Colonic mucosa (tissue), 4 donors: ENCODE data around the gene ASTN2. TPM values are rescaled to one million over a fixed set of nuclear protein-coding genes. Genes with fewer than 3 reads are reported as not detected.

Experiments used
- DNase-seq: peaks from one replicate; pipeline ENCODE4 v3.0.0-alpha.2; 2020
- H3K27ac ChIP-seq: fragments of 200-600 bp; one replicate; pipeline ENCODE4 v1.8.0; 2021
- H3K27me3 ChIP-seq: fragments of 200-600 bp; one replicate; pipeline ENCODE4 v1.8.0; 2021
- H3K36me3 ChIP-seq: fragments of 200-600 bp; one replicate; pipeline ENCODE4 v1.8.0; 2021
- H3K4me1 ChIP-seq: fragments of 200-600 bp; one replicate; pipeline ENCODE4 v1.8.0; 2021; ENCODE audit warnings: mild to moderate bottlenecking
- H3K4me3 ChIP-seq: fragments of 200-600 bp; one replicate; pipeline ENCODE4 v1.8.0; 2021
- H3K9ac ChIP-seq, 2 donors: one replicate each; pipeline ENCODE4 v1.7.0; 2013; ENCODE audit warnings: control low read depth in 2 of 2, low read depth in 2 of 2, low read length in 2 of 2
- H3K9me3 ChIP-seq: fragments of 200-600 bp; one replicate; pipeline ENCODE4 v1.8.0; 2021
- CTCF ChIP-seq: fragments of 200-600 bp; IDR thresholded peaks from one replicate; pipeline ENCODE4 v1.8.0; 2022; ENCODE audit warnings: antibody characterized with exemption, mild to moderate bottlenecking
- intact Hi-C: fragments of 100-400 bp; cut with DNase I; formaldehyde crosslinking; loops from one replicate; pipeline ENCODE4 v1.14.1; 2022
- total RNA-seq, 2 donors: library from RNA; stranded (reverse); fragmentation: NEBNext Ultra II Directional in 1 of 2; extraction: Animal tissue kit (Norgen Biotek cat#: 25700) in 1 of 2; gene quantifications; one replicate each; pipeline ENCODE4 v1.2.1, GENCODE V29; 2021
- donor health status: healthy.
- donor health status: DM: no; HTN: no; CAD: no.
- donor health status: DM: no; HTN: no; CAD: no.

The ASTN2 gene
- total RNA-seq, 2 donors from 2014 or later, result 2.5 to 6.1 TPM

GRCh38 chr9:117379341-117379740, 35.5 kb downstream of the ASTN2 start:
- H3K9ac ChIP-seq, result no peak overlapping the region
- H3K36me3 ChIP-seq, result no peaks in the 10 kb centered on the region
- H3K4me3 ChIP-seq, result no peak overlapping the region
- no peaks in the 10 kb centered on the region for H3K9me3 ChIP-seq
- H3K4me1 ChIP-seq, result no peaks in the 10 kb centered on the region
- intact Hi-C loops, result no loop called here
- no peak for DNase-seq
- no peak for TF ChIP-seq CTCF
- H3K27me3 ChIP-seq, result no peaks in the 10 kb centered on the region
- no peak overlapping the region for H3K27ac ChIP-seq

GRCh38 chr9:117377046-117377445, 37.8 kb downstream of the ASTN2 start:
- no peaks in the 10 kb centered on the region for H3K4me1 ChIP-seq
- H3K9me3 ChIP-seq, result no peaks in the 10 kb centered on the region
- TF ChIP-seq CTCF, result no peak
- H3K9ac ChIP-seq, result no peak overlapping the region
- no peaks in the 10 kb centered on the region for H3K36me3 ChIP-seq
- H3K4me3 ChIP-seq, result no peak overlapping the region
- no peaks in the 10 kb centered on the region for H3K27me3 ChIP-seq
- no peak overlapping the region for H3K27ac ChIP-seq
- intact Hi-C loops, result no loop called here
- no peak for DNase-seq

DNA sequence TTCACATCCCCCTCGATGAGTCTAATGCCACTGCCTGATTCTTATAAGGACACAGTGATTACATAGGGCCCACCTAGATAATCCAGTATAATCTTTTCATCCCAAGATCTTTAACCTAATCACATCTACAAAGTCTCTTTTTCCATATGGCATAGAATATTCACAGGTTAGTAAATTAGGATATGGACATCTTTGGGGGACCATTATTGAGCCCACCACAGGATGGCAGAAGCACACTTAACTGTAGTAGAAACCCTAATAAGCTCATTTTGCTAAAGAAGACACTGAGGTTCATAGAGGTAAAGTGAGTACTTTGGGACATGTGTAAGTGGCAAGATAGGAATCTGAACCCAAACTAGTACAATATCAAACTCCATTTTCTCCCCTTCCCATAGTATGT, 38.9 kb downstream of the ASTN2 start:
- Histone ChIP-seq H3K27ac (no peak overlapping the region), H3K36me3 (no peaks in the 10 kb centered on the region), H3K4me3 (no peak overlapping the region), H3K9ac (no peak overlapping the region), H3K4me1 (no peaks in the 10 kb centered on the region), H3K27me3 (no peaks in the 10 kb centered on the region), H3K9me3 (no peaks in the 10 kb centered on the region)
- DNase-seq, result no peak
- TF ChIP-seq CTCF, result no peak
- intact Hi-C loops, result no loop called here

DNA sequence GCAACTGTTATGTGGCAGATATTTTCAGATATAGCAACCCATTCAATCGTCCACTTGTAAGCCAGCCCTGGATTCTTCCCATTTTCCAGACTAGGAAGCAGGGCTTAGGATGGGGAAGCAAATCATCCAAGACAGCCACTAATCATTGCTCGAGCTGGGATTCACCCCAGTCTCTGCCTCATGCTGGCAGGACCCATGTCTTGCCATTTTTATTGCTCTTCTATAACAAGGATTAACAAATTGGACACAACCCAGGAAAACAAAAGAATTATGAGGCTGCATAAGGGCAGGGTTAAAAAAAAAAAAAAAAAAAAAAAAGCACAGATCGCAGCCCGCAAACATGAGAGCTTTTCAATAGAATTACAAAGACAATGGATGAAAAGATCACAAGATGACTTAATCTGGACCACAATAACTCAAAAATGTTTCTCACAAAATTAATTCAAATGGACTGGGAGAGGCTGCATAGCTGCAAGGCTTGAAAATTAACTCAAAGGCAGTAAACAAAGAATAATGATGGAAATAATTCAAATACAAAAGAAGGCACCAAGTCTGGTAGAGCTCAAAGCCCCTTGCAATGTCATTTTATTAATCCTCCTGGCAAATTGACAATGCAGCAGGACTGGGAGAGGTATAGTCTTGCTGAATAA, 40.7 kb downstream of the ASTN2 start:
- no peak for TF ChIP-seq CTCF
- DNase-seq, result no peak
- no peaks in the 10 kb centered on the region for H3K9me3 ChIP-seq
- H3K4me3 ChIP-seq, result no peak overlapping the region
- H3K36me3 ChIP-seq, result no peaks in the 10 kb centered on the region
- H3K4me1 ChIP-seq, result no peaks in the 10 kb centered on the region
- no peak overlapping the region for H3K9ac ChIP-seq
- intact Hi-C loops, result no loop called here
- H3K27ac ChIP-seq, result no peak overlapping the region
- H3K27me3 ChIP-seq, result no peaks in the 10 kb centered on the region

DNA sequence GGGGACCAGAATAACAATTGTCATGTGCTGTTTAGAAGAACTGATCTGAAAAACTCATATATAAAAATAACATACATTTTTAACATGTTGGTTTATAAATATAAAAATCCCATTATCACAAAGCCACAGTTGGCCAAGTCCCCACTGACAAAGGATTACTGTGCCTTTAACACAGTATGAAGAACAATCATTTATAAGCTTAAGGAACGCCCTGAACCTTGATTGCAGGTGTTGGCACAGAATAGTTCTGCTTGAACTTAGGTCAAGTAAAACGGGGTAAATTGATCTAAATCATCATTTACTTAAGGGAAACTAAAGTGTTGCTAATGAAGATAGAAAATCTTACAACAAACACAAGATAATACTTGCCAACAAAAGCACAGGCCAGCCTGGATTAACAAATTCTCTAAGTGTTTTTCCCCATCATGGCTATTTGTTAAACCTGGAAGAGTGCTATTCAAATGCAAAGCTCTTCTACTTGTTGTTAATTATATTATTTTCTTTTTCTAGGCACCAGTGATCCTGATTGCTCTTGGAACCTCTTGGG, 46.1 kb downstream of the ASTN2 start:
- Histone ChIP-seq H3K4me3 (no peak overlapping the region), H3K9ac (no peak overlapping the region), H3K36me3 (no peaks in the 10 kb centered on the region), H3K4me1 (no peaks in the 10 kb centered on the region), H3K27ac (no peak overlapping the region), H3K9me3 (no peaks in the 10 kb centered on the region), H3K27me3 (no peaks in the 10 kb centered on the region)
- intact Hi-C loops, result no loop called here
- TF ChIP-seq CTCF, result no peak
- DNase-seq, result no peak
